Stimulated activated CD8-positive, alpha-beta memory T cell treated with anti-CD3 and anti-CD28 coated beads, Interleukin-4, amount 100 ng/mL, for 1 hour (primary cell): ENCODE results near the gene MACROD2.

Experiments
- DNase-seq, 2 donors: peaks; one replicate each; pipeline ENCODE4 v3.0.0-alpha.2; 2020; ENCODE audit warnings: low read depth in 2 of 2, low spot score in 1 of 2

MACROD2 gene

GRCh38 chr20:14740380-14740779 is 745.1 kb downstream of the MACROD2 start:
- no peak for DNase-seq

- no peak for DNase-seq
Observed at GRCh38 chr20:14741616-14742015, 746.3 kb downstream of the MACROD2 start.

DNA sequence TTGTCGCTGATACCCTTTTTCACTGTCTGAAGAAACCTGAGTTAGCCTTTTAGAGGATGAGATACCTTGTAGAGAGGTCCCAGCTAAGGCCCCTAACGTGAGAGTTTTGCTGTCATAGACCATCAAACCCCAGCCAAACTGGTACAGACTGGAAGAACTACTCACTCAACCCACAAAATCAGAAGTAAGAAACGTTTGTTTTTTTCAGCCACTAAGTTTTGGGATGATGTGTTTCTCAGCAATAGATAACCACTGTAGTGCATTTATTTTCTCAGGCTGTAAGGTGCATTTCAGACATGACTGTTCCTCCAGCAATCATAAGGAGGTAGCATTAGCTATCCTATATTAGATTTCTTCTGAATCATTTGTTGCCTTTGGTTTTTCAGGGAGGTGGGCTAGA is 749.4 kb downstream of the MACROD2 start:
- no peak for DNase-seq

- no peak for DNase-seq
Observed at GRCh38 chr20:14745830-14746229, 750.5 kb downstream of the MACROD2 start.

DNA sequence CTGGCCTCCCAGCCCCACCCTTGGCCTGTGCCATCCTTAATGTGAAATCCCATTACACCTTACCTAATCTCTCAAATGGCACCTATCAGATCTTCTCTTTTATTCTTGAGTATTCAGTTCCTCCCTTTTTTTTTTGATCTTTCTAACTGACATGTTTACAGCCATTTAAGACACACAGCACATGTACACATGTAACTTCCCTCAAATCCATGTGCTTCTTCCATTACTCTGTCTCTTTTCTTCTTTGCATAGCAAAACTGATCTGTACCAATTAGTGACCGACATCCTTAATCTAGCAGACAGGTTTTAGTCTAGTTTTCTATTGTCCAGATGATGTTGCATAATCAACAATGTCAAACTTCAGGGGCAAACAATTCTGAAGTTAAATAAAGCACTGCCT is 755.9 kb downstream of the MACROD2 start:
- DNase-seq: no peak

- no peak for DNase-seq
Observed at GRCh38 chr20:14757728-14758127, 762.4 kb downstream of the MACROD2 start.

DNA sequence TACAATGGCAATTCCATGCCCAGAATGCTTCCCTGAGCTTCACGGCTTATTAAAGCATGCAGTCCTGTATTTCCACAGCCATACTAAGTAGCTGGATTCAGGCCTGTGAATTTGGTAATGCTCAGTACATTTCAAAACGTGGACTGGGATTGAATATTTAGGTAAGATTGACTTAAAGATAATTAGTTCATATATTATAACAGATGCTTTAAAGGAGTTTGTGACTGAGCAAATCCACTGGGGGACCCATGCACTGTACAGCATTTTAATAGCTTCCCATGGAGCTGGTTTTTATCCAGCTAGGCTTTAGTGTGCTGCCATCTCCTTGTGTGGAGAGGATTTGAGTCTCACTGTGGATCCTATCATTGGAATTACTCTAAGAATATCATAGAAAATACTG is 763.0 kb downstream of the MACROD2 start:
- DNase-seq: no peak

DNA sequence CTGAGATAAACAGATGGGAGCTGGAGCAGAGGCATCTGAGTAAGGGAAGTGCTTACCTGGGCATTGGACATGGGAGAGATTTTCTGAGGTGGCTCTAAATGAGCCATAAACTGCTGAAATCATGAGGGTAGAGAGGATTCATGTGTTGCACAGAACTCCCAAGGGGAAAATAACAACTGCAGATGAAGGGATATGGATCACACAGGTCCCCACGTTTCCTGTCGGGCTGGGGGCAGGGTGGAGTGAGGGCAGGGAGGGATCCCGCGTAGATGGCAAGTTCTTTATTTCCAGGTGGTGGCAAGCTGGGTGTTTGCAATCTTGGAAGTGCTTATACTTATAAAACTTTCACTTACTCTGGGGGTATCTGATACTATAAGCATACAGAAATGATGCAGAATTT is 764.7 kb downstream of the MACROD2 start:
- DNase-seq: no peak

GRCh38 chr20:14761903-14762302 is 766.6 kb downstream of the MACROD2 start:
- no peak for DNase-seq

GRCh38 chr20:14764511-14765369 is 769.4 kb downstream of the MACROD2 start:
- DNase-seq: no peak

DNA sequence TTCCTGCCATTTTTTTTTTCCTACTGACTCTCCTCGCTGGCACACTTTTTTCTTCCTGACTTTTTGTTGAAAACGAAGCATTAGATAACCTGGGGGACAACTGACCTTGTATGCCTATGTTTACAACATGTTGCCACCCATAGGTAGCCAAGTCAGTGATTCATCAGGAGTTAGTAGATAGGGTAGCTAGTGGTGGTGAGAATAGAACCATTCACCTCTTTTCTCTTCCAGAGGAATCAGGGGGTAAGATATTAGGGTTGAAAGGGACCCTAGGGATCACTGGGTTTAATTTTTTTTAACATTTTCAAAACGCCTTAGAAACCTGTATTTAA is 770.0 kb downstream of the MACROD2 start:
- DNase-seq: no peak

GRCh38 chr20:14773486-14773885 is 778.2 kb downstream of the MACROD2 start:
- no peak for DNase-seq

GRCh38 chr20:14775778-14776177 is 780.5 kb downstream of the MACROD2 start:
- DNase-seq: no peak

DNA sequence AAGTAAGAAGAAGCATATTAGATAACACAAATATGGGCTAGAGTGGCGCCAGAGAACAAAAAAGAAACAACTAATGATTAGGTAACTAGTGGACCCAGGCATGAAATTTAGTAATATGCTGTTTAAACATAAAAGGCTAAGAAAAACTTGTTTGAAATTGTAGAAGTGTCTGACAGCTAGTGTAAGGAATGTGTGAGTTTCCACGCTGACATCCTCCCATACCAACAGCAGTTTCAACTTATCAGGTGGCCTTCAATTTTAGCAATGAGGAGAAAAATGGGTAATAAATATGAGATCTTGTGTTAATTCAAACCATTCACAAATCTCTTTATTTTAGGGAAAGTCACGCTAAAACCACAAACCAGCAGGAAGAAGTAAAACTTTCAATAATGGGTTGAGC is 782.3 kb downstream of the MACROD2 start:
- no peak for DNase-seq

DNA sequence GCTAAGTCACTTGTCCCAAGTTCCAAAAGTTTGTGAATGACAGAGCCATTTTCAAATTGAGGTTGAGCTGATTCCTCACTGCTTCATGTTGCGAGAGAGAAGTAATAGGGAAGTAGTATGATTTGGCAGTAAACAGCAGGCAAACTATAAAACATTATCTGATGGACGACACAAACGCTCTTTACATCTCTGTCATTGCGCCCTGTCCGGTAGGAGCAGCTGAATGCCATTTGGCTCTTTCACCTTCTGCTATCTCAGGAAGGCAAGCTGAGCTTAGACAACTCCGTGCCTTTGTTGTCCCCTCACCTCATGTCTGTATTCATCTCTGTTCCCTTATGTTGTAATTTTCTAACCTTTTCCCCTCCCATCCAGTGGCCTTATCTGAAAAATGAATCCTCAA is 782.8 kb downstream of the MACROD2 start:
- no peak for DNase-seq

DNA sequence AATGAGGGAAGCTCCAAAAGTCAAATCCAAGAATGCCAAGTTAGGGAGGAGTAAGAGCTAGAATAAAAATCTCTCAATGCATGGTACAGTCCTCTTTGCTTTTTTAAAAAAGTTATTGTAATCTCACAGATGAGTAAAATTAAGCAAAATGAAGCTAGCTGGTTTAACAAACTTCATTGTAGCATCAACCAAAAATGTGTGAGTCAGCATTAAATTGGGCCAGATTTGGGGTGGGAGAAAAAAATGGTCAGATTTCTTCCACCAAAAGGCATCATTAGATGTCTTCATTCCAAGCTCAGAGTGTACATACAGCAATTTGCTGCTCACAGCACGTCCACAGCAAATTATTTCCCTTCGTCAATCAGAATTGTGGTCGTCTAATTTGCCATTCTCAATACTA is 783.6 kb downstream of the MACROD2 start:
- DNase-seq: no peak

DNA sequence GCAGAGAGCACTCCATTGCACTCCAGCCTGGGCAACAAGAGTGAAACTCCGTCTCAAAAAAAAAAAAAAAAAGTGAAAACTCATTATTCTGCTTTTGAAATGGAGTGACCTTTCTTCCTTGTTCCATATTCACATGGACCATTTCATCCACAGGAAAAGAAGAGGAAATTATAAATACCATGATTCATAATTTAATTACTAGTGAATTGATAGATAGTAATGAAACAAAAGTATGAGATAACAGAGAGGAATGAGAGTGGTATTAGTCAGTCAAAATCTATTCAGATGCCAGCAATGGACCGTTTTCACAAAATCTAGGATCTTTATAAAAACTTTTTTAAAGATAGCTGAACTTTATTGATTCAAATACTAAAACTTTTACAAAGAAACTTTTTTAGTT is 785.2 kb downstream of the MACROD2 start:
- DNase-seq: no peak

GRCh38 chr20:14782731-14783130 is 787.4 kb downstream of the MACROD2 start:
- no peak for DNase-seq

DNA sequence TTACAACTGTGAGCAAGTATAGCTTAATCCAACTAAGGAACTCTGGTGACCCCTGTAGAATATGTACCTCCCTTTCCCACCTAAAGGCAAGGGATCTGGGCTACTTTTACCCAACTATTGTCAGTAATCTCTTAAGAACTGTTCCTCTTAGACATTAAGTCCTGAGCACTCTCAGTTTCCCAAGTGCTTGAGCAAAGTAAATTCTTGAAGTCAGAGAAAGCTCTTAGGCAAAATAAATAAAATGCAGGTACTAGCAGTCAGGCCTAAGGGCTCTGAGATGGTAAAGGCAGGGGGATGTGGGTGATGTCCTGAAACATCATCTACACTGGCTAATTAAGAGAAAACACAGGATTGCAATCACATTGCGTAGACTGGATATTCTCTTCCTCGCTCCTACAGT is 788.5 kb downstream of the MACROD2 start:
- no peak for DNase-seq

DNA sequence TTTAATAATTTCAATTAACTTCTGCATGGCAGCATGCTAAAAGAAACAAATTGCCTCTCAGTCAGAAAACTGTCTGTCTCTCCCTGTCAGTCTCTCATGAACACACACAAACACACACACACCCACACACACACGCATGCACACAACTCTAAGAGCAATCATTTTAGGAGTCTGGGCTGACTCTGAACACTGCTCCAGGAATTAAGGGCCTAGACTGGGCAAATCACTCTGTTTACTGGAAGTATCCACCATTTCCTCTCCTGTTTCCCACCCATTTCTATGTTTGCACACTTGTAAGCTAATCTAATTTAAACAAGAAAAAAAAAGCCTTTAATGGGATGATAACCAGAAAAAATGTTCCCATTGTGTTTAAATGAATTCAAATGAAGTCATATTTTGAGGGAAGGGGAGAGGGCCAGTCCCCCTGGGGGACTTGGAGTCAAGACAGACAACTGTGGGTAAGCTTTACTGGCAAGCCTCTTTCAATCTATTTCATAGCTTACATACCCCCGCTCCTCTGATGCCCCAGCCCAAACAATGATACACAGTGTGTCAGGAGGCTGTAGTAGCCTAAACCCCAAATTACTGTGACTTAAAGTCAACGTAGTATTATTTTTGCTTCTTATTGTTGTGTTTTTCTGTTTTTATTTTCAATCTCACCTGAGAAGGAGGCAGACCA is 789.9 kb downstream of the MACROD2 start:
- no peak for DNase-seq

DNA sequence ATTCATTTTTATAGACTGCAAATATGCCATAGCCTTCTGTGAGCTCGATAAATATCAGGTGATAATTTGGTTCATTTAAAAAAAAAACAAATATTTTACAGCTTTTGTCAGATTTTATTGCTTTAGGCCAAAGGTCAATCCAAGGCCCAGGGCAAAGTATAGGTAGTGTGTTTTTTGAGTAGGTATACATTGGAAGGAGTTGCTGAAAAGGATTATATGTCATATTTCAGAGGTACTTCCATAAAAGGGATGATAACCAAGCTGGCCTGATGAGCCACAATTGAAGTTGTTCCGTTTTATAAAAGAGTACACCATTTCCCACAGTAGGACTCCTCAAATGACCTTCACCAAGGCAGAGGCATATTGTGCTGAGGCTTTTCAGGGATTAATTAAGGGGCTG is 794.9 kb downstream of the MACROD2 start:
- no peak for DNase-seq

DNA sequence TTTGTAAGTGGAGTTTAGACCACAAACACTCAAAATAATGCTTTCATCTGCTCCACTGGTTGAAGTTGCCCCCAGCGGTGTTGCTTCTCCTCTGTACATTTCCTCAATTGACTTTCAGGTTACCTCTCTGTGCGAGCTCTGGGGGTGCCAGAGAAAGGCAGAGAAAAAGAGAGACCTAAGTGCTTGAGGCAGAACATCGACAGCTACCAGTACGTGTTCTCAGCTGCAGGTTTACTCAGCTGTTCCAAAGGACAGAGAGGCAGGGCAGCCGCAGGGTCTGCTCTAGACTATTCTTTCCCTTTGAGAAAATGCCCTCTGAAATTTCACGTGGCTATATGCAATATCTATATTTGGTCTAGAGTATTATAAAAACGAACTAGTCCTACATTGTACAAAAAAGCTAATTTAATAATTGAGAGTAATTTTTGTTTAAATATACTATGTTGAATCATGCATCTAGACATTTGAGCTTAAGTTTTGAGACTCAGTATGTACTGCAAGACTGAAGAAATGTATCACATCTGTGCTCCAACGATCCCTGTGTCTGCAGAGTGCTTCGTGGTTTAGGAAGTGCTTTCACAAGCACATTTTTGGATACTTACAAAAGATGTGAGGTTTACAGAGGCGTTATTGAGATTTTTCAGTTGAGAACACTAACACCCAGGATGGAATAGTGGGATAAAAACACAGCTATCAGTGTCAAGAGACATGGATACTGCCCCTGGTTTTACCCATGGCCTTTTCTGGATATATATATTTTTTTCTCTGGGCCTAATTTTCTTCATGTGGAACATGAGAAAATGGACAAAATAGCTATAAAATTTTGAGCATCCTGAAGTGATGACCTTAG is 795.7 kb downstream of the MACROD2 start:
- no peak for DNase-seq
